CD4-positive, CD25-positive, alpha-beta regulatory T cell (primary cell): ENCODE measurements around the gene MAPK8IP2. TPM values are rescaled to one million over a fixed set of nuclear protein-coding genes. Genes with fewer than 3 reads are reported as not detected.
A peak's percentile ranks its signal among the peaks of the same experiment; 100 is the strongest.
"Not testable (repeated sequence)": the region's sequence is repeated elsewhere in the genome, so short reads cannot be mapped to it uniquely, and the experiment has no call there.

Source experiments
- ATAC-seq, 2 donors: fragments of 150-1000 bp; cut with Tn5 transposase; one replicate each; pipeline ENCODE4 v1.10.0; 2021; ENCODE audit warnings: low read depth in 2 of 2, moderate number of reproducible peaks in 2 of 2, moderate library complexity in 1 of 2
- DNase-seq, 3 donors: peaks; one replicate each; pipeline versions ENCODE4 v3.0.0 to v3.0.0-alpha.2; 2012 to 2022; ENCODE audit warnings: mixed read lengths in 1 of 3
- H3K27ac ChIP-seq: one replicate; pipeline ENCODE4 v1.7.0; 2013; ENCODE audit warnings: mild to moderate bottlenecking, low read length; ENCODE audit not compliant: insufficient read depth, poor library complexity, severe bottlenecking
- H3K27me3 ChIP-seq: one replicate; pipeline ENCODE4 v1.7.0; 2013; ENCODE audit warnings: low read length; ENCODE audit not compliant: control insufficient read depth, insufficient read depth
- H3K36me3 ChIP-seq: one replicate; pipeline ENCODE4 v1.7.0; 2013; ENCODE audit warnings: mild to moderate bottlenecking, low read length, moderate library complexity; ENCODE audit not compliant: control insufficient read depth, insufficient read depth
- H3K4me1 ChIP-seq: 2 replicates; pipeline ENCODE4 v1.7.0; 2013; ENCODE audit warnings: mild to moderate bottlenecking, low read length; ENCODE audit not compliant: insufficient read depth, control insufficient read depth, poor library complexity, severe bottlenecking
- H3K4me3 ChIP-seq: one replicate; pipeline ENCODE4 v1.7.0; 2013; ENCODE audit warnings: low read depth, mild to moderate bottlenecking, low read length, moderate library complexity
- H3K9me3 ChIP-seq, 2 experiments: 1 replicate in 1 of 2; 2 replicates in 1 of 2; pipeline ENCODE4 v1.7.0; 2013; ENCODE audit warnings: low read length in 2 of 2, mild to moderate bottlenecking in 1 of 2, moderate library complexity in 1 of 2; ENCODE audit not compliant: control insufficient read depth in 2 of 2
- H3K27ac Mint-ChIP-seq, 3 donors: one replicate each; pipeline ENCODE4 v1.8.0; 2020 to 2022; ENCODE audit warnings: mild to moderate bottlenecking in 3 of 3, mixed read lengths in 3 of 3, moderate library complexity in 2 of 3
- H3K27me3 Mint-ChIP-seq: one replicate; pipeline ENCODE4 v1.8.0; 2022; ENCODE audit warnings: mild to moderate bottlenecking, mixed read lengths
- H3K36me3 Mint-ChIP-seq: one replicate; pipeline ENCODE4 v1.8.0; 2020; ENCODE audit warnings: mixed read lengths
- H3K4me1 Mint-ChIP-seq, 4 donors: one replicate each; pipeline ENCODE4 v1.8.0; 2020 to 2022; ENCODE audit warnings: mixed read lengths in 4 of 4, mild to moderate bottlenecking in 1 of 4
- H3K4me3 Mint-ChIP-seq, 4 donors: one replicate each; pipeline ENCODE4 v1.8.0; 2020 to 2022; ENCODE audit warnings: mild to moderate bottlenecking in 4 of 4, mixed read lengths in 4 of 4, moderate library complexity in 3 of 4
- H3K9me3 Mint-ChIP-seq, 7 donors: one replicate each; pipeline ENCODE4 v1.8.0; 2020 to 2022; ENCODE audit warnings: mixed read lengths in 7 of 7, mild to moderate bottlenecking in 3 of 7, moderate library complexity in 2 of 7
- polyA plus RNA-seq, 4 donors: library from polyadenylated mRNA; unstranded; fragments of 300-500 nt; fragmentation: Illumina TruSeq; gene quantifications; one replicate each; pipeline ENCODE4 v1.2.3, GENCODE V29; 2021
- total RNA-seq: library from RNA; stranded (reverse); gene quantifications from one replicate; pipeline ENCODE4 v1.2.3, GENCODE V29; 2022

Gene MAPK8IP2
- total and polyA plus RNA-seq, 5 donors from 2014 or later, result 0.30 TPM; not detected in 4

- Histone ChIP-seq H3K9me3 (no peaks in the 10 kb centered on the region), H3K4me1 (peaks cover 9% of the 10 kb centered on the region), H3K36me3 (no peaks in the 10 kb centered on the region), H3K27me3 (peaks cover 14% of the 10 kb centered on the region), H3K4me3 (no peak overlapping the region), H3K27ac (no peak overlapping the region)
- peaks cover 0 to 5% (median 0%) of the 10 kb centered on the region in 7 donors for H3K9me3 Mint-ChIP-seq
- H3K4me1 Mint-ChIP-seq, result peaks cover 0 to 19% (median 6%) of the 10 kb centered on the region in 4 donors
- no peak overlapping the region for H3K27ac Mint-ChIP-seq
- ATAC-seq (no peak), DNase-seq (no peak)
- H3K27me3 Mint-ChIP-seq, result peaks cover 44% of the 10 kb centered on the region
- H3K4me3 Mint-ChIP-seq, result no peak overlapping the region
- no peaks in the 10 kb centered on the region for H3K36me3 Mint-ChIP-seq
Observed at GRCh38 chr22:50604256-50605001, 3.8 kb downstream of the MAPK8IP2 start.

GRCh38 chr22:50605002-50605612 is 4.5 kb downstream of the MAPK8IP2 start:
- Histone ChIP-seq H3K27me3 (peaks cover 11% of the 10 kb centered on the region), H3K27ac (no peak overlapping the region), H3K36me3 (no peaks in the 10 kb centered on the region), H3K4me1 (peaks cover 5% of the 10 kb centered on the region), H3K9me3 (no peaks in the 10 kb centered on the region), H3K4me3 (no peak overlapping the region)
- DNase-seq (no peak), ATAC-seq (no peak)
- Mint-ChIP-seq H3K27ac (no peak overlapping the region), H3K9me3 (peaks cover 0 to 1% (median 0%) of the 10 kb centered on the region in 7 donors), H3K4me1 (peaks cover 0 to 15% (median 6%) of the 10 kb centered on the region in 4 donors), H3K4me3 (no peak overlapping the region), H3K27me3 (peaks cover 43% of the 10 kb centered on the region), H3K36me3 (no peaks in the 10 kb centered on the region)

GRCh38 chr22:50605613-50606074 is 5.1 kb downstream of the MAPK8IP2 start:
- no peak for DNase-seq
- Mint-ChIP-seq H3K4me3 (no peak overlapping the region), H3K27ac (no peak overlapping the region), H3K9me3 (peaks cover 0 to 1% (median 0%) of the 10 kb centered on the region in 7 donors), H3K4me1 (peaks cover 0 to 15% (median 6%) of the 10 kb centered on the region in 4 donors), H3K36me3 (no peaks in the 10 kb centered on the region), H3K27me3 (peaks cover 43% of the 10 kb centered on the region)
- H3K4me1 ChIP-seq, result peaks cover 4% of the 10 kb centered on the region
- no peaks in the 10 kb centered on the region for H3K9me3 ChIP-seq
- H3K27me3 ChIP-seq, result peaks cover 11% of the 10 kb centered on the region
- no peak overlapping the region for H3K27ac ChIP-seq
- no peak for ATAC-seq
- H3K4me3 ChIP-seq, result no peak overlapping the region
- no peaks in the 10 kb centered on the region for H3K36me3 ChIP-seq

- Mint-ChIP-seq H3K4me1 (peaks cover 0 to 15% (median 6%) of the 10 kb centered on the region in 4 donors), H3K27me3 (peaks cover 48% of the 10 kb centered on the region), H3K36me3 (no peaks in the 10 kb centered on the region), H3K27ac (no peak overlapping the region), H3K9me3 (peaks cover 0 to 1% (median 0%) of the 10 kb centered on the region in 7 donors), H3K4me3 (no peak overlapping the region)
- H3K9me3 ChIP-seq, result no peaks in the 10 kb centered on the region
- H3K4me1 ChIP-seq, result no peaks in the 10 kb centered on the region
- H3K4me3 ChIP-seq, result no peak overlapping the region
- DNase-seq (no peak), ATAC-seq (no peak)
- no peak overlapping the region for H3K27ac ChIP-seq
- peaks cover 11% of the 10 kb centered on the region for H3K27me3 ChIP-seq
- no peaks in the 10 kb centered on the region for H3K36me3 ChIP-seq
Observed at GRCh38 chr22:50606165-50606945, 5.8 kb downstream of the MAPK8IP2 start.

GRCh38 chr22:50606946-50607658 is 6.5 kb downstream of the MAPK8IP2 start:
- H3K4me1 ChIP-seq, result no peaks in the 10 kb centered on the region
- ATAC-seq (no peak), DNase-seq (no peak)
- H3K4me3 ChIP-seq, result no peak overlapping the region
- H3K36me3 ChIP-seq, result no peaks in the 10 kb centered on the region
- peaks cover 7% of the 10 kb centered on the region for H3K27me3 ChIP-seq
- H3K9me3 ChIP-seq, result no peaks in the 10 kb centered on the region
- Mint-ChIP-seq H3K4me3 (peak overlapping the region in 1 of 4 donors; percentile 71), H3K27ac (no peak overlapping the region), H3K4me1 (peaks cover 0 to 11% (median 2%) of the 10 kb centered on the region in 4 donors), H3K36me3 (no peaks in the 10 kb centered on the region), H3K27me3 (peaks cover 45% of the 10 kb centered on the region), H3K9me3 (peaks cover 0 to 1% (median 0%) of the 10 kb centered on the region in 7 donors)
- no peak overlapping the region for H3K27ac ChIP-seq

GRCh38 chr22:50607659-50608020 is 7.0 kb downstream of the MAPK8IP2 start:
- no peak overlapping the region for H3K27ac Mint-ChIP-seq
- H3K36me3 ChIP-seq, result no peaks in the 10 kb centered on the region
- H3K4me3 ChIP-seq, result no peak overlapping the region
- DNase-seq (no peak), ATAC-seq (no peak)
- no peak overlapping the region for H3K27ac ChIP-seq
- peaks cover 3% of the 10 kb centered on the region for H3K27me3 ChIP-seq
- H3K9me3 Mint-ChIP-seq, result peaks cover 0 to 1% (median 0%) of the 10 kb centered on the region in 7 donors
- H3K4me1 ChIP-seq, result no peaks in the 10 kb centered on the region
- H3K9me3 ChIP-seq, result no peaks in the 10 kb centered on the region
- H3K36me3 Mint-ChIP-seq, result no peaks in the 10 kb centered on the region
- H3K27me3 Mint-ChIP-seq, result peaks cover 42% of the 10 kb centered on the region
- peaks cover 0 to 9% (median 2%) of the 10 kb centered on the region in 4 donors for H3K4me1 Mint-ChIP-seq
- H3K4me3 Mint-ChIP-seq, result peak overlapping the region in 1 of 4 donors; percentile 71

- not testable (repeated sequence) for H3K36me3 Mint-ChIP-seq, H3K4me1 ChIP-seq, ATAC-seq, DNase-seq, H3K4me1 Mint-ChIP-seq, H3K9me3 Mint-ChIP-seq, H3K27me3 ChIP-seq, H3K36me3 ChIP-seq, H3K27ac Mint-ChIP-seq, H3K9me3 ChIP-seq, H3K4me3 Mint-ChIP-seq, H3K4me3 ChIP-seq, H3K27ac ChIP-seq
- H3K27me3 Mint-ChIP-seq, result peaks cover 40% of the 10 kb centered on the region
Observed at GRCh38 chr22:50608058-50608840, 7.7 kb downstream of the MAPK8IP2 start.
